HG03432 (cell line): ENCODE data around the gene INPP4A.
"Not testable (repeated sequence)": the region's sequence is repeated elsewhere in the genome, so short reads cannot be mapped to it uniquely, and the experiment has no call there.

ENCODE experiments used
- ATAC-seq: cut with Tn5 transposase; IDR thresholded peaks from one replicate; pipeline ENCODE4 v1.9.1; 2021; ENCODE audit warnings: mild to moderate bottlenecking, moderate library complexity; ENCODE audit not compliant: unreplicated experiment

Gene INPP4A

DNA sequence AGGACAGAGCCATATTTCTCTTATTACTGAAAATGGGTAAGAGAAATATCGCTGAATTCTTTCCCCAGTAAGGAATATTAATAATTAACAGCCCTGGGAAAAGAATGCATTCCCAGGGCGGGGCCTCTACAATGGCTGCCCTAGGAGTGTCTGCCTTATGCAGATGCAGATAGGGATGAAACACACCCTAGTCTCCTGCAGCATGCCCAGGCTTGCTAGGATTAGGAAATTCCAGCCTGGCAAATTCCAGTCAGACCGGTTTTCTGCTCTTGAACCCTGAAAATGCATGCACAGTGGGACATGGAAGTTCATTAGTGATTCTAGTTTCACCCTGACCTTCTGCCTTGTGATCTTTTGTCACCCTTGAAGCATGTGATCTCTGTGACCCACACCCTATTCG lies 9.0 kb upstream of the INPP4A start:
- not testable (repeated sequence) for ATAC-seq

DNA sequence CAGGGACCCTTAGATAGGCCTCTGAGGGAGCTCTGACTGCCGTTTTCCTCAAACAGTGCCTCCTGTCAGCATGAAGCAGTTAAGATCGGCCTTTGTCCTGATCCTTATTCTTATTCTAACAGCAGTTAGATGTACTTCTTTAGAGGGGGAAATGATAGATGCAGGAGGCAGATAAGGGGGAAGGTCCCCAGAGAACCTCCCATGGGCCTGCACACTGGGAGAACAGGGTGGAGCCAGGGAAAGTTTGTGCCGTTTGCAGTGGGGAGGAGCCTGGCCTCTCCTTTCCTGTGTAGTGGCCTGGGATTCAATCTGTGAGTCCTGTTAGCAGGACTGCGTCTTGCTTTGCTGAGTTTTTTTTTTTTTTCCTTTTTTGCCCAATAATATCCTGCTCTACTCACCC lies 7.9 kb upstream of the INPP4A start:
- ATAC-seq = no peak

DNA sequence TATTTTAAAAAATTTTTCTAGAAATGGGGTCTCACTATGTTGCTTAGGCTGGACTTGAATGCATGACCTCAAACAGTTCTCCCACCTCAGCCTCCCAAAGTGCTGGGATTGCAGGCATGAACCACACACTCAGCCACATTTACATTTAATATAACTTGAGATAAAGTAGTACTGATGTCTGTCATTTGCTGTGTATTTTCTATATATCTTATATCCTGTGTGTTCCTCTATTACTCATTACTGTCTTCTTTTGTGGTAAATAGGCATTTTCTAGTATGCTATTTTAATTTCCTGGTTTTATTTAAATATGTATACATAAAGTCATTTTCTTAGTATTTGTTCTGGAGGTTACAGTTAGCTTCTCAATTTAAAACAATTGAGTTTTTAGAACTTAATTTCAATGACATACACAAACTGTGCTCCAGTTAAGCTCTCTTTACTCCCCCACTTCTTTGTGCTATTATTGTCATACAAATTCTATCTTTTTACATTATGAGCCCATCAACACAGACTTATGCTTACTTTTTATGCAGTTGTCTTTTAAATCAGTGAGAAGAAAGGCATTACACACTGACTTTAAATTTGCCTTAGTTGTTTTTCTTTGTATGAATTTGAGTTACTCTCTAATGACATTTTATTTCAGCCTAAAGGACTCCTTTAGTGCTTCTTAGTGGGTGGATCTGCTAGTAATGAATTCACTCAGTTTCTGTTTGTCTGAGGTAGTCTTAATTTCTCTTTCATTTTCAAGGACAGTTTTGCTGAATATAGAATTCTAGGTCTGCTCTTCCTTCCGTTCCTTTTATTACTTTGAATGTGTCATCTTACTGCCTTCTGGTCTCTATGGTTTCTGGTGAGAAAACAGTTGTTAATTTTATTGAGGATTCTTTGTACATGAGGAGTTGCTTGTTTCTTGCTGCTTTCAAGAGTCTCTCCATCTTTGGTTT lies 6.2 kb upstream of the INPP4A start:
- ATAC-seq = peak; percentile 80

DNA sequence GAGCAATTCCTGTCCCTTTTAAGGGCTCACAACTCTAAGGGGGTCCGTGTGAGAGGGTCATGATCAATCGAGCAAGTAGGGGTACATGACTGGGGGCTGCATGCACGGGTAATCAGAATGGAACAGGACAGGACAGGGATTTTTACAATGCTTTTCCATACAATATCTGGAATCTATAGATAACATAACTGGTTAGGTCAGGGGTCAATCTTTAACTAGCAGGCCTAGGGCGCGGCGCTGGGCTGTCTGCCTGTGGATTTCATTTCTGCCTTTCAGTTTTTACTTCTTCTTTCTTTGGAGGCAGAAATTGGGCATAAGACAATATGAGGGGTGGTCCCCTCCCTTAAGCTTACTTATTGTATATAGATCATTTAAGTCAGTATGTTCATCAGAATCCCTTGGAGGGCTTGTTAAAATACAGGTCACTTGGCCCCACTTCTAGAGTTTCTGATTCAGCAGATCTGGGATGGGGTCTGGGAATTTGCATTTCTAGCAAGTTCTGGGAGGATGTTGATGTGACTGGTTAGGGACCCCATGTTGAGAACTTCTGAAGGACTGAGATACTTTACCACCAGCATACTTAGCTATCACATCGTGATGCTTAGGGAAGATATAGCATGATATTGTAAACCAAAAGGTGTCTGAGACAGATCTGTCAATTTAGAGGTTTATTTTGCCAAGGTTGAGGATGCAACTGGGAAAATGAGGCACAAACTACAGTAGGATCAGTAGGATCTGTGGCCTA lies 2.8 kb upstream of the INPP4A start:
- ATAC-seq = no peak

DNA sequence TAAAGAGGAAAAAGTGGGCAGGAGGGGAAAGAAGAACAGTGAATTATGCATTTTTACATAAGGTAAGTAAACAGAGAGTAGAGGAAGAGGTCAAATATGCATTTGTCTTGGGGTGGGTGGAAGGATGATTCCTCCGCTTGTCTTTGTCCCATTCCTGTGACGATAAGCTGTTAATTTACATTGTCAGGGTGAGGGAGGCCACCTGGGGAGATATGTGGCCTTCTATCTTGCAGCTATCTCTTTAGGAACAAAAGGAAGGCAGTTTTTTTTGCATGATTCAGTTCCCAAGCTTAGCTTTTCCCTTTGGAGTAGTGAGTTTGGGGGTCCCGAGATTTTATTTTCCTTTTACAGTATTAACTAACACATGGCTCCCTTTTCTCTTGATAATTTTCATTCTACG lies 2.2 kb upstream of the INPP4A start:
- ATAC-seq = no peak

DNA sequence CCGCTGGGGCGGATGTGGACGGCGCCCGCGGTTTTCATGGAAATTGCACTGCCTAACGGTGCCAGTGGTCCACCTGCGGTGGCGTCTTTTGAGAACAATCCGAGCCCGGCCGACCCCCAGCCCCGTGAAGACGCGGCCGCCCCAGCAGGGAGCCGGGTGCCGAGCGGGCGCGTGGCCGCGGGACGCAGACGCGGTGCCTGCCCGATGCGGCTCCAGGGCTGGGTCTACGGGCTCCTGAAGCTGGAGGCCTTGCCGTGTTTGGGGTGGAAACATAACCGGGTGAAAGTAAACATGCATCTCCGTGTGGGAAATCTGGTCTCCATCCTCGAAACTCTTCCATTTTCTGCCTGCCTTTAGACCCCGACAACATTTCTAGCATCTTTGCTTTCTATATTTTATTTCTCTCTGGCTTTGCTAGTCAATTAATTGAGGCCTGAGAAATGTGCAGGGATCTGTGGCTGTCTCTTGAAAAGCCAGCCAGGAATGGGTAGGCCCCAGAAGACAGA lies 572 bp downstream of the INPP4A start:
- ATAC-seq = peak; percentile 43

DNA sequence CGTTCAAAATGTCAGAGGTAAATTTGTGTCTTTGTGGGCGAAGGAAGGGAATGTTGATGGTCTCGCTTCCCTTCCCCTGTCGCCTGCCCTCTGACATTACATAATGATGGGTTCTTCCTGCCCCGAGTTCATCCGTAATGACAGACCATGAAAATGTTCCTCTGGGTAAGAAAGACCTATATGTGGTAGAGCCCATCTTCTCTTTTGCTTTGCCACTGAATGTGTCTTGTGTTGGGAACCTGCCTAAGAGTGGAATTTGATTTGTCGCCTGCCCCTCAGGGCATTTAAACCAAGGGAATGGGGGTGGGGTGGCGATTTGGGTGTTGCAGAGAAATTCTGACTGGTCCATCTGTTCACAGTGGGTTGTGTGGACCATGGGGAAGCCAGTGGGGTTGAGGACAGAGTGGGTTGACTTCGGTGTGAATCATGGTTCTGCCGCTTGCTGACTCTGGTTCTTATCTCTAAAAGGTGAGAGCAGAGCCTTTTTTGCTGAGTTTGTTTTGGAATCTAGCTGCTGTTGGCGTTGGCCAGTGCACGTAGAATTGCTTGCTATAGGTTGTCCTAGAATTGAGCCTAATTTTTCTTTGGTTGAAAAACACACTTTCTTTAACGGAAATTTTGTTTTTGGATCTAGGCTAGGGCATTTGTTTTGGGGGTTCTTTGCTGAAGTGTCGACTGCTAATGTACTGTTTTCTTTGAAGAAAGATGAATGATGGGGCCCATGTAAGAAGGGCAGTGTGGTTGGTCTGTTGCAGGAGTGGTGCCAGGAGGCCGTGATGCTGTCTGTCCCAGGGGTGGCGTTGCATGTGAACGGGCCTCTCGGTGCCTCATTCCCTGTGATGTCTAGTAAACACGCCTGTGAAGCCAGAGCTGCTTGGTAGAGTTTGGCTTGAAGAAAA lies 1.3 kb downstream of the INPP4A start:
- ATAC-seq = no peak

DNA sequence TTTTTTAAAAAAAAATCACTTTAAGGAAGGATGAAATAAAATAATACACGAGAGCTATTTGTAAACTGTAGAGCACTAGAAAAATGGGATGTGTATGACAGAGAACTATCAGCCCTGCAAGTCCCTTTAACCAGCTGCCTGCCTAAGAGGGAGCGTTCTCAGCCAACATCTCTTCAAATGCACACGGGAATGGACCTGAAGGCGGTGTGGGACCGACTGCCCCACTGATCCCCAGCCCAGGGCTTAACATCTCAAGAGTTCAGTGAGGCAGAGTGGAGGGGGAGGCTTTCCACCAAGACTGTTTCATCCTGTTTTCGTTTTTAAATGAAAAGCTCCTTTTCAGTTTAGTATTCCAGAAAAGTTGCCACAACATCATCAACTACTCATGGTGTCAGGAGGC lies 2.2 kb downstream of the INPP4A start:
- no peak for ATAC-seq

DNA sequence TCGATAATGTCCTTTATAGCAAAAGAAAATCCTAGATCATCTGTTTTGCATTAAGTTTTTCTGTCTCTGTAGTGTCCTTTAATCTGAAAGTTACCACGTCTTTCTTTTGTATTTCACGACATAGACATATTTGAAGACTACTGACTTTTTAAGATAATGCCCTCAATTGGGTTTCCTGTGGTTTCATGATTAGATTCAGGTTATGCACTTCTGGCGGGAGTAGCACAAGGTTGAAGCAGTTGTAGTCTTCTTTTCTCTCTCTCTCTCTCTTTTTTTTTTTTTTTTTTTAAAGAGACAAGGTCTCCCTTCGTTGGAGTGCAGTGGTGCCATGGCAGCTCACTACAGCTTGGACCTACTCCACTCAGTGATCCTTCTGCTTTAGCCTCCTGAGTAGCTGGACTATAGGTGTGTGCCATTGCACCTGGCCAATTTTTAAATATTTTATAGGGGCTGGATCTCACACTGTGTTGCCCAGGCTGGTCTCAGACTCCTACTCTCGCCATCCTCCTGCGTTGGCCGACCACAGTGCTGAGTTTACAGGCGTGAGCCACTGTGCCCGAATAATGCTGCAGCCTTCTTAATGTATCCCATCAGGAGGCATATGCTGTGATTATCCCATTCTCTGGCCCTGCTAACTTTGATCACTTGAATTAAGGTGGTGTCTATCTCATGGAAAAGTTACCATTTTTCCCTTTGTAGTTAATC lies 3.9 kb downstream of the INPP4A start:
- ATAC-seq = no peak

DNA sequence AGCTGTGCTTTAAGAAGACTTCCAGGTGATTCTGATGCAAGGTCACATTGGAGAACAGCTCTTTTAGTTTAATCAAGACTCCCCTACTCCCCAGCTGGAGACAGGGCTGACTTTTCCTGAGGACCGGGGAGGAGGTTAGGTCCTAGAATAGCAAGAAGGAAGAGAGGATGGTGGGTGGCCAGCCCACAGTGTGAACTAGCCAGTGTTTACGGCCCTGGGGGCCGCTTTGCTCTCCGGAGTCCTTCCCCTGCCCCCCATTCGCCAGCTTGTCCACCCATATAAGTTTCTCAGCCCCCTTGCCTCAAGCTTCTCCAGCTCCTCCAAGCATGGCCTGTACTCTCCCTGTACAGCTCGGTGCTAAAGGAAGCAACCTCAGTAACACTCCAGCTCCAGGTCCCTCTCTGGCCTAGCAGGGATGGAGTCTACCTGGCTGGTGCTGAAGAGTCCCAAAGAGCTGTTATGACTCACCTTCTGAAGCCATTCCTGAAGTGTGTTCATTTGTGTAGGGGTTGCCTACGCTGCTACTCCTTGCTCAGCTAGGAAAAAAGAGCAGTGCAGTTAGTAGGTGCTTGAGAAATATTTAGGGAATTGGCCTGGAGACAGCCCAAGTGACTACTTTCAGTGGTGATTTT lies 7.9 kb downstream of the INPP4A start:
- no peak for ATAC-seq

DNA sequence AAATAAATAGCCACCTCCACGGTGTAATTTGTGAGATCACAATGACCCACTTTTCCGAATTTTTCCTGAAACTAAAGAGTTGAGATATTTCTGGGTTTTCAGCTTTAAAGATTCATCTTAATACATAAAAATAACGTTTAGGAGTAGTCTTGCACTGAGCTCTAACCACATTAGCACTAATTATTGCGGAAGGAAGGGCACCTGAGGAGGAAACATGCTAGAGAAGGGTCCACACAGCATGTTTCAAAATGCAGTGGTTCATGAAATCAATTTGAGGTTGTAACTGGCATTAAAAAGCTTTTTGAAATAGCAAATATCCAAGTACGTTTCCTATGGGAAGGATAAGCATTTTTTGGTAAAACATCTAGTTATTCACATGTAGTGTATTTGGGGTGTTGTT lies 8.4 kb downstream of the INPP4A start:
- ATAC-seq = no peak

DNA sequence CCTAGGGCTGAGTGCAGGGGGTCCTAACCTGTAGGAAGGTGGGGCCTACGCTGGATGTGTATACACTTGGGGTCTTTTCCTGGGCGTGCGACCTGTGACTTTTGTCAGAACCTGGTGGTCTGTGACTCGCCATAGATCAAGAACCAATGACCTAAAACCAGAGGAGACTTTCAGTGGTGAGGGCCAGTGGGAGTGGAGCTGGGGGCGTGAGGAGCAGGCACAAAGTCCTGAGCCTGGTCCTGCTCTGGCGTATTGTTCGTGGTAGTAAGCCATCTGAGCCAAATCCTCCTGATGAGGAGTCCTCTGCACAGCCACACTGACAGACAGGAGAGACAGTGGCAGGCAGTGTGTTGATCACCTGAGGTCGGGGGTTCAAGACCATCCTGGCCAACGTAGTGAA lies 8.9 kb downstream of the INPP4A start:
- no peak for ATAC-seq

DNA sequence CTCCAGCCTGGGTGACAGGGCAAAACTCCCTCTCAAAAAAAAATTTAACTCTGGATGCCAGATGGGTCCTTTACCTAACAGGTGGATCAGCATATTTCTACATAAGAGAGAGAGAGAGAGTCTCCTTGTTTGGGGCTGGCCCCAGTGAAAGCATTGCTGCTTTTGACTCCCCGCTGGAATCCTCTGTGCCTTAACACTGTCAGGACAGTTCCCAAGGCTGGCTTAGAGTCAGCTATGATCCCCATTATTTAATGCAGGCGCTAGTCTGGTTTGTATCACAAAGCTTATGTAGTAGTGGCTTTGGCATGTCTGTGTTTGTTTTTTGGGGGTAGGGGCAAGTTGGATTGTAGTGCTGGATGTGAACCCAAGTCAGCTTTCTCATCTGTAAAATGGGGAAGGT lies 9.4 kb downstream of the INPP4A start:
- ATAC-seq = no peak

DNA sequence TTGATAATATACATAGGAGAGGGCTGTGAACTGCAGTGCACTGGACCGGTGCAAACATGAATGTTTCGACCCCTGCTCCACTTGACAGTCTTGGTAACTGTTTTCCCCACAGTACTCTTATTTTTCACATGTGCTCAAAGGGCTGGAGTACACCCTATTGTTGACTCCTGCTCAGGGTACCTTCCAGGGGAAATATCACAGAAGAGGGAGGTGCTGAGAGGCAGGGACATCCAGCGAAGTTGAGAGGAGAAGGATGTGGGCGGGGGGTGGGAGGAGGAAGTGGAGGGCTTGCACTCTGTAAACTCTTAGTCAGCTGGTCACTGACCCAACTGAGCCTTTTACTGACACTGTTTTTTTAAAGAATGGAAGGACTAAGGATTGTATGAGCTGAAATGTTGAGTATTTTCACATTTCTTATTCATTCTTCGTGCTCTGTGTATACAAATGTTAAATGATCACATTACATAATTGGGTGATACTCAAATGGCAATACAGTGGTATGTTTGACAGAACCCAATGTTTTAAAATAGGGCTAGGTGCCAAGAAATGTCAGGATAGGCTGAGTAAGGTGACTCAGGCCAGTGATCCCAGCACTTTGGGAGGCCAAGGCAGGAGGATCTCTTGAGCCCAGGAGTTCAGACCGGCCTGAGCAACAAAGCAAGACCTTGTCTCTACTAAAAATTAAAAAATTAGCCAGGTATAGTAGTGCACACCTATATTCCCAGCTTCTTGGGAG lies 10.0 kb downstream of the INPP4A start:
- ATAC-seq = peak; percentile 43

DNA sequence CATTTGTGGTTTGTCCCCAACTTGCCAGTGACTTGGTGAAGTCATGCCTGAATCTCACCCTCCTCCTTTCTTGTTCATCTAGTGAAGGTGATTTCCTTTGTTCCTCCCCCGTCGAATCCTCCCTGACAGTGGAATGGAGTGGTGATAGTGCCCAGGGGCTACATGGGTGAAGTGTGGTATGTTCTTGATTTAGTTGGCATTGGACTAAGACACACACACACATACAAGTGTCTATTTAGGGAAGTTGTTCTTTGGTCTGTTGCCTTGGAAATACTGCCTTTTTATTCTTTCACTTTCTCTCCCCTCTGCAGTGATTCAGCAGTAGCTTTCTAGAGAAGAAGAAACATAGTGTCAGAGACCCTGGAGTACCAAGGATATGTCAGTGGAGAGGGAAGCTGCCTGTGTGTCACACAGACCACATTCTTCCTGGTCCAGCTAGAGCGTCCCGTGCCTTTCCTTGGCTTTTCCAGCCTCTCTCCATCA lies 10.9 kb downstream of the INPP4A start:
- peak; percentile 56 for ATAC-seq

DNA sequence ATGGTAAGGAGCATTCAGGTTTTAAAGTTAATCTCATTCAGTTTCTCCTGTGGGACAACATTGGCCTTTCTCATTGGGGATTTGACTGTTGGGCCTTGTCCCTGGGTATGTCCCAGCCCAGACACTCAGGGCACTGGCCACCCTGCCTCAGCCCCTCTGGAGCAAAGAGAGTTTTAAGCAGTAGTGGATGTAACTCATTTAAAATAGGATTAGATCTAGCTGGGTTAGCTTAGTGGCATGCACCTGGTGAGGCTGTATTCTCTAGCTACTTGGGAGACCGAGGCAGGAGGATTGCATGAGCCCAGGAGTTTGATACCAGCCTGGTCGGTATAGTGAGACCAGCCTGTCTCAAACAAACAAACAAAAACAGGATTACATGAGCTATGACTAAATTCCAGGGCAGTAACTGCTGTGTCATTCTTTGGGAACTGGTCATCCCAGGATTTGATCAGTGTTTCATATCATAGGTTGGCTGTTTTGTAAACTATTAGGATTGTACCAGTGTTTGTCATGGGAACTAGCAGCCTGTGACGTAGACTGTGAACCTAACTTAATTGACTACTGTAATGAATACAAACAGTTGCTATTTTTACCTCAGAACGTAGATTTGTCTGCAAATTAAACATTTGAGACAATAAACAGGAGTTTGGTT lies 12.5 kb downstream of the INPP4A start:
- no peak for ATAC-seq

DNA sequence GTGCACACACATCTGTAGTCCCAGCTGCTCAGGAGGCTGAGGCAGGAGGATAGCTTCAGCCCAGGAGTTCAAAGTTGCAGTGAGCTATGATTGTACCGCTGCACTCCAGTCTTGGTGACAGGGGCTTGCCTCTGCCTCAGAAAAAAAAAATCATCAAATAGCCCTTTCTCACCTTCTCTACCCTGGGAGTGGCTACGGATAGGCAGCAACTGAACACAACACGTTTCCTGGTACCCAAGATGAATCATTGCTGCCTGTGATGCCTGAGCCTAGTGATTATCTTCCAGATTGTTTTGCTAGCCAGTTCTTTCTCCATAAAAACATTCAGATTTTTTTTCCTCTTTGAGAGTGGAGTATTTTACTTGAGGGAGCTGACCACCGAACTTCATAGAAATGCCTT lies 13.5 kb downstream of the INPP4A start:
- no peak for ATAC-seq

DNA sequence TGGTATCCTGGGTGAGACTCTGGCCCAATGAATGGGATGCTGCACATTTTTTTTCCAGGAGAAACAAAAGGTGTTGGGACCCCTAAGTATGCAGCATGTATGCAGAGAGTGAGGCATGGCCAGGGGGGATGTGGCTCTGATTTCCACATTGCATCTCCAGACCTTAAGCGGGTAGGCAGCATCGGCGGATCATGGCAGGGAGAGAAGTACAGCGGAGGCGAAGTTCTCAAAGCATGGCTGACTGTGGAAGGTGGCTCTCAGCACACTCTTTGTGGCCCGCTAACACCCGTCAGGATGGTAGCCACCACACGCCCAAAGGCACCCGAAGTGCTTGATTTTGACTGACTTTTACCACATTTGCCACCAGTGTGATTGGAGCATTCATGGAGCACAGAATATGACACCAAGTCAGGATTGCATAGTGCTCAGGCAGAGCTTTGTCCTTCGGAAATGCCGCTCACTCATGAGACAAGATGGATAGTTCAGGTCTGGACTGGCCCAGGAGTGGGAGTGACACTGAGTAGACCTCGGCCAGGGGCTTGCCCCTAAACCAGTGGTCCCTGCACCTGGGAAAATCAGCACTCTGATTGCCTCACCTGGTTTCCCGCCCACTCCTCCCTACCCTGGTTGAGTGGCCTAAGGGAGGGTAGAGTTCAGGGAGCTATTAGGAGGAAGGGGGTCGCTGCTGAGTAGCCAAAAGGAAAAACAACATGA lies 14.2 kb downstream of the INPP4A start:
- no peak for ATAC-seq
